Epithelial cell of prostate (primary cell): ENCODE measurements around the gene LRRK1.

Source experiments
- DNase-seq: peaks from one replicate; pipeline ENCODE4 v3.0.0-alpha.2; 2011; ENCODE audit warnings: low read depth, low spot score
- H3K27ac ChIP-seq: fragments of 450-650 bp; 2 replicates; pipeline ENCODE4 v1.5.1; 2017; ENCODE audit warnings: mild to moderate bottlenecking

Gene LRRK1

DNA sequence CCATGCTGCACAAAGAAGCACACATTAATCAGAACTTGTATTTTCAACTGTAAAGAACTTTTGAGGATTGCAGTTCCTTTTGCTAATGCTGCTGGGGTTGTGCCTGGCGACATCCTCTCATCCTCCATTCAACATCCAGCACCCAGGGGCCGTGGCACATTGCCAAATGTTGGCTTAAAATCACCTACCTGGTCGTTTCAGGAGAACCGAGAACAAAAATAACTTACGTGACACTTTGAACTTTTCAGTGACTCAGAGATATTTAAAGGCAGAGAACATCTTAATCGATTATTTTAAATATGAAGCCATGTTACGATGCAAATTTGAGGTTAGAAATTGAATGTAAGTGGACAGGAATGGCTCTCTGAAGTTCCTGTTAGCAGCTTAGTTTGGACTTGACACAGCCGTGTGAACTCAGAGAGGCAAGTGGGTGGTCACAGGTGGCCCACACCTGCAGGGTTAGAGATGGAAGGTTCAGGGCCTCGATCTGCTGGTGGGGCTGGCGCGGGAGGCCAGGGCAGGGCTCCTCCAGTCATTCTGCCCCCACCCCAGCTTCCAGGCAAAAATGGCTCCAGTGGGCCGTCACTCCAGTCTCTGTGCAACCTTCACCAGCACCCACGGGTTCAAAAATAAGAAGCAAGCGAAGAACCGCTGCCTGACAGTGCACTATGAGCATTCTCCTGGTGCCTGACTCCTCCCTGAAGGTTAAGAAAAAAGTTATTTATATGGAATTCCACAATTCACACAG is 12.2 kb downstream of the LRRK1 start:
- no peak overlapping the region for H3K27ac ChIP-seq
- no peak for DNase-seq

DNA sequence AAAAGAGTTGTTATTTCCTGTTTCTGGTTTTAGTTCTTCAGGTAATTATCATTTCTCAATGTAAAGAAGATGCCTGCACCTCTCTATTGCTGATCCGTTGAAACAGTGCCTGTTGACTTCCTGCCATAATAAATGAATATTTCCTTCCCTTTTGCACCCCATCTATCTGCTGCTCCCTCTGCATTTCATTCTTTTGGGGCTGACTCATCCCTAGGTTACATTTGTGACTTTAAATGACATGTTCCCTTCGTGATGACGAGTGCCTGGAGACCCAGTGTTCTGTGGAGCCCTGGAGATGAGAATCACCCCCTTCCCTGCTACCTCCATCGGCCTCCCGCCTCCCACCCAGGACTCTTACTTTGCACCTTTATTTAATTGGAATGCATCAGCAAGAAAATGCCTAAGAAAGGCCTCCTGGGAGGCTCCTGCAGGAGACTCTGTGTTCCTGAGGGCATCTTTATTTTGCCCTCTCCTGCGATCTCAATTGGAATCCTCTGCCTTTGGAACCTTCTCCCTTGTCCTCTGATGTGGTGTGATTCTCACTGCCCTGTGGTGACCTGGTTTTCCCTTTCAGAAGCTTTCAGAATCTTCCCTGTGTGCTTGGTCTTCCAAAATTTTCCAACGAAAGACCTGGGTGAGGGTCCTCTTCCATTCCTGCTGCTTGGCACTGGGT is 13.7 kb downstream of the LRRK1 start:
- no peak for DNase-seq
- no peak overlapping the region for H3K27ac ChIP-seq

DNA sequence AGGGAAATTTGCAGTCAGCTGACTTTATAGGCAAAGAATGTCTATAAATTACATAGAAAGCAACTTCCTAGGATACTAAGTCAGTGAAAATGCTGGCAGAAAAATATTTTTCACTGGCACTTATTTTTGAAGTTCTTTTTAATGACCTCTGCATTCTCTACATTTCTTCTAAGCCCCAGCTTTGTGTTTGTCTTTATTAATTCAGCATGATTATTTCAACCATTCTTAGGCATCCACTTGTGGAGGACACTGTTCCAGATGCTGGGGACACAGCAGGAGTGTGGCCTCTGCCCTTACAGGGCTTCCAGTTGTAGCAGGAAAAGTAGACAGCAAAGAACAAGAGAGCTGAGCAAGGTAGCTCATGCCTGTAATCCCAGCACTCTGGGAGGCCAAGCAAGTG is 15.0 kb downstream of the LRRK1 start:
- no peak overlapping the region for H3K27ac ChIP-seq
- DNase-seq, result no peak

DNA sequence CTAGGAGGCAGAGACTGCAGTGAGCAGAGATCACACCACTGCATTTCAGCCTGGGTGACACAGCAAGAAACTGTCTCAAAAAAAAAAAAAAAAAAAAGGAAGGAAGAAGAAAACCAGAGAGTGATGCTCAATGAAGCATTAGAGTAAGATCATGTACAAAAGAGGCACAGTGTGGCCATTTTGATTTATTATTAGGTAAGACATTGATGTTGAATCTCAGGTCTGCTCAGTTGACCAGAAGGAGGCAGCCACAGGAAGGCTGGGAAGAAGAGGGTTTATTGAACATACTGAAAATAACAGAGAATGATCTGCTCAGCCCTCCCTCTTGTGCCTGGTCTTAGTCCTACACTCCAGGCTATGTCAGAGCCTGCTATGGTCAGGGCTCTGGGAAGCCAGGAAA is 15.6 kb downstream of the LRRK1 start:
- H3K27ac ChIP-seq, result no peak overlapping the region
- DNase-seq, result no peak

DNA sequence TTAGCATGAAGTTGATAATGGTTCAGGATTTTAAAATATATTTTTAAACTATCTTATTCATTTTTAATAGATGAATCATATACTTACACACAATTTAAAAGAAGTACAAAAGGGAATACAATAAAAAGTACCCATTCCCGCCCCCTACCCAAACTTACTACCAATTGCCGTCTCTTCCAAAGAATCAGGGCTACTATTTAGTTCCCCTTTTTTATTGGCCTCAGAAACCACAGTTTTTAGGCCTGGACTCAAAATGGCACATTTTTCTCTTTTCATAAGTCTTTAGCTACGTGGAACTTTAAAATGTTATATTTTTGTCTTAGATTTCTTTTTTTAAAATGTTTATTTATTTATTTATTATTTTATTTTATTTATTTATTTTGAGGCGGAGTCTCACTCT is 18.0 kb downstream of the LRRK1 start:
- DNase-seq, result no peak
- H3K27ac ChIP-seq, result no peak overlapping the region

DNA sequence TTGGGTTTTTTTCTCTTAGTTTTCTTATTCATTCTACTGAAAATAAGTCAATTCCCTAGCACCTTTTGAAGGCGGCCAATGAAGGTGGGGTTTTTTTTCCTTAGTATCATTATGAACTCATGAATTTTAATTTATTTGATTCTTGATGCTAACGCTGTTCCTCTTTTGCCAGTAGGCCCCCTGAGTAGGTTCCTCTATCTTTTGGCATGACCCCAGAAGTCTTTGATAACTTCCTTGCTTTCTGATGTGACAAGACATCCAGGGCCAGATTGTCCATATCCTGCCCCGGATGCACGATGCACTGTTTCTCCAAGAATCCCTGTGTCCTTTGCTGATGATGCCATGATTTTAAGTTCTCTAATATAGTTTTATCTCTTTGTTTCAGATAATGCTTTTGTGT is 20.6 kb downstream of the LRRK1 start:
- no peak for DNase-seq
- H3K27ac ChIP-seq, result no peak overlapping the region

DNA sequence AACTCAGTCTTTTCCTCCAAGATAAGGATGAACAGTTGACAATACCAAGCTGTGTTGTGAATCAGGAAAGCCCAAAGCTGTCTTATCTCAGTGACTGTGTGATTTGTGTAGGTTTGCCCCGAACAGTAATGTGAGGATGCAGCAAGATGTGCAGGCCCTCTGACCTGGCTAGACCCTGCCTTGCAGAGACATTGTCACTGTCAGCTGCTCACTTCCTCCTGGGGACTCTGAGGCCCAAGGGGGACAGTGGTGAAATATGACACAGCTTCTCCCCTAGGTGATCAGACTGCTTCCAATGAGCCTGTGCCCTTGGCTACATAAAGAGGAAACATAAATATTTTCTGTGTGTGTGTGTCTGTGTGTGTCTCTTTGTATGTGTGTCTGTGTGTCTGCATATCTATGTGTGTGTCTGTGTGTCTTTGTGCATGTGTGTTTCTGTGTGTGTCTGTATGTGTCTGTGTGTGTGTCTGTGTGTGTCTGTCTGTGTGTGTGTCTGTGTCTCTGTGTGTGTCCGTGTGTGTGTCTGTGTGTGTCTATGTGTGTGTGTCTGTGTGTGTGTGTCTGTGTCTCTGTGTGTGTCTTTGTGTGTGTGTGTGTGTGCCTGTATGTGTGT is 21.7 kb downstream of the LRRK1 start:
- H3K27ac ChIP-seq, result no peak overlapping the region
- DNase-seq, result no peak

DNA sequence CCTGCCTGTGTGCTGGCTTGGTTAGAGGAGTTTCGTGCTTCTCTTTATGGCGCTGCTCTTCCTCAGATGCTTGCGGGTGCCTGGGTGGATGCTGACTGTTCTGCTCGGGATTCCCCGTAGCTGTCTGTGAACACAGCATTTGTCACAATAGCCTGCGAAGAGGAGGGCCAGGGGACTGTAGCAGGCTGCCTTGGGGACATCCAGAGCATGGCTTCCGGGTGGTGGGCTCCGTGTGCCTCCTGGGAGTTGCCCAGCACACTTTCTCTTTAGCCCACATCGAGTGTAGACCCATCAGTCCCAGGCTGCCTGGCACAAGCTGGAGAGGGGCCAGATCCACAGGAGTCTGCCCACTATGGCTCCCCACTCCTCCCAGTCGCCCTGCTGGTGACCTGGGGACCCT is 22.4 kb downstream of the LRRK1 start:
- no peak for DNase-seq
- H3K27ac ChIP-seq, result no peak overlapping the region

DNA sequence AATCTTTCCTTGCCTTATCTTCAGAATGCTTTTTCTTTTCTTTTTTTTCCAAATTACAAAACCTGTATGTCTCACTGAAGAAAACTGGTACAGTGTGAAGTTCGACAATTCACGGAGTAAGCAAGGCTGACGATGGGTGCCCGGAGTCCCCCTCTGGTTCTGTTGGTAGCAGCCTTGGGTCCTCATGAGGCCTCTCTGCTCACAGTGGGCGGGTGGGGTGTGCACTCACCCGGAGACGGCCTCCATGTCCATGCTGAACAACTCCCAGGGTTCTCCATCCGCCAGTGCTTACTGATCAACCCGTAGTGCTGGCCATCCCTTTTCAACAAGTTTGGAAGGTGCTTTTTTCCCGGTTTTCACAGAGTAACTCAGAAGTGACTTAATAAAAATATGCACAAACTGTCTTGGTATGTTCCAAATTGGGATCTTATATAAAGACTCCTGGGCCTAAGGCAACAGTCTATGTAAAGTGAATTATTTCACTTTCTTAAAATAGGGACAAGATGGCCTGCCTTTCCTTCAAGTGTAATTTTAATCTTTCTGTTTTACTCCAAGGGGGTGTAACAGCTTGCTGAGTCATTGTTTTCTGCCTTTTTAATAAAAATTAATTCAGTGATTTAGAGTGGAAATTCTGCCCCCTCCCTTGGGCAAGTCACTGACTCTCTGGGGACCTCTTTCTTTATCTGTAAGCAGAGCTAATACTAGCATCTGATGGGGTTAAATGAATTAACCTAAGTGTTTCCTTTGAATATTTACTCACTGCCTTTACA is 23.7 kb downstream of the LRRK1 start:
- no peak for DNase-seq
- no peak overlapping the region for H3K27ac ChIP-seq

DNA sequence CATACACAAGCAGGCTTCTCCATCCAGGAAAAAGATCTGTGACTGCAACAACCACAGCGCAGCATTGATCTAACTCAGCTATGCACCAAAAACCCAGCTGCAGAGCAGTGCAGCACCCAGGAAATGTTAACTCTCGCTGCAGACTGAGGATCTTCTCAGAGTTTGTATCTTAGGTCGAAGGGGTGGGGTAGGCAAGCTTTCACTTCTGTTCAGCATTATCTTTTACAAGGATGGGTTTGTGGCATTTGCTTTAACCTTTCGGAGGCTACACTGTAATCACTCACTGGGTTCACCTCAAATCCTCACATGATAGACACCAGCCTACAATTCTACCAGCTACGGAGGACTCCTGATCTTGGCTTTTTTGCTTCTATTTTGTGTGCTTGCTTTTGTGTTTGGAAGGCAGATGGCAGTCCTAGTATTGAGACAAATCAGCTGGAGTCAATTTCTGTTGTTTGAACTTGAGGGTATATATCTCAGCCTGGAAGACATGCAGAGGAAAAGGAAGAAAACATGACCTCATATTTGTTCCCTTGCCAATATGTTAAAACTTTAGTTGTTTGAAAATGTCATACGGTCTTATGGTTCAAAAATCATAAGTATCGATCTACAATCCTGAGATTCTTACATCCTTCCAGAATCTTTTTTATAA is 25.2 kb downstream of the LRRK1 start:
- no peak for DNase-seq
- no peak overlapping the region for H3K27ac ChIP-seq

DNA sequence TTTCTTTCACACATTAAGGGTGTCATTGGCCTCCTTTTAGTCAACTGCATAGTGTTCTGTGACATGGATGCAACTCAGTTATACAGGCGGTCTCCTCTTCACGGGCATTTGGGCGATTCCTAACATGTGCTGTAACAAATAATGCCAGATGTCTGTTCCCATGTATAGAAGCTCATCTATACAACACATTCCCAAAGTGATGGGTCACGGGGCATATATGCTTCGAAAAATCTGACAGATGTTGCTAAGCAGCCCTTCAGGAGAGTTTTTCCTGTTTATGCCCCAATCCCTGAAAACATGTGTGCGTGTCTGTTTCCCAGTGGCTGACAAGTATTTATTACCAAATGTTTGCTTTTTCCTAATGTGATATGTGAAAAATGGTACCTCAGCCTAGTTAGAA is 25.8 kb downstream of the LRRK1 start:
- H3K27ac ChIP-seq, result no peak overlapping the region
- DNase-seq, result no peak

DNA sequence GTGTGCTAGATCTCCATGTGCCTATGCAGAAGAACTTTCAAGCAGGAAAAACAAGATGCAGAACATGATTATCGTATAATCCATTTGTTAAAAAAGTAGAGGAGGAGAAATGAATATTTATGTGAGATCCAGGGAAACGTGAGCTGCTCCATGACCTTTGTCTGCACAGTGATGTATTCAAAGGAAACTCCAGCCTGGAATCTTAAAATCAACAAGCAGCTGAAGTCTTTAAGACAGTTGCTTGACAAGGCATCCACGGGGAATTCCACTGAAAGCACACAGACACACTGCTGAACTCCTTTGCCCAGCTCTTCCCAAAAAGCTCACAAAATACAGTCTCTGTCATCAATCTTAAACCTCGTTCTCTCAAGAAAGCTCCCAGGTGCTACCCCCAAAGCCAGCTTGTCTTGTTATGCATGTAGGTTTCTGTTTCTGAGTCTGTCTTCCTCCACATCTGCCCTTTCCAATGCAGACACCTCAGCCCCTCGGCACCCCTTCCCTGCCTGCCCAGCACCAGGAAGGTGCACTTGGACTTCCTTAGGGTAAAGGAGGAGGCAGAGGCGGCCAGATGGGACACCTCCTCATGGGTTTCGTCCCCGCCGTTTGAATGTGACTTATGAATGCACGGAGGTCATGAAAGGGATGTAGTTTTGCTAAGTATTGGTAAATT is 28.7 kb downstream of the LRRK1 start:
- no peak overlapping the region for H3K27ac ChIP-seq
- DNase-seq, result no peak

DNA sequence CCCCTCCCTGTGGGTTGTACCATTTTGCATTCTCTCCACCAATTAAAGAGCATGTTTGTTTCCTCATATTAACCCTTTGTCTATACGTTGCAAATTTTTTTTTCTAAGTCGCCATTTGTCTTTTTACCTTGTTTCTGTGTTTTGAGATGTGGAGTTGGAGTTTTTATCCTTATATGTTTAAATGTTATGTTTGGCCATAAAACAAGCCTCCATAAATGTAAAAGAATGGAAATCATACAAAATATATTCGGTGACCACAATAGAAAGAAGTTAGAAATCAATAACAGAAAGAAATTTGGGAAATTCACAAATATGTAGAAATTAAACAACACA is 29.2 kb downstream of the LRRK1 start:
- DNase-seq, result no peak
- H3K27ac ChIP-seq, result no peak overlapping the region

DNA sequence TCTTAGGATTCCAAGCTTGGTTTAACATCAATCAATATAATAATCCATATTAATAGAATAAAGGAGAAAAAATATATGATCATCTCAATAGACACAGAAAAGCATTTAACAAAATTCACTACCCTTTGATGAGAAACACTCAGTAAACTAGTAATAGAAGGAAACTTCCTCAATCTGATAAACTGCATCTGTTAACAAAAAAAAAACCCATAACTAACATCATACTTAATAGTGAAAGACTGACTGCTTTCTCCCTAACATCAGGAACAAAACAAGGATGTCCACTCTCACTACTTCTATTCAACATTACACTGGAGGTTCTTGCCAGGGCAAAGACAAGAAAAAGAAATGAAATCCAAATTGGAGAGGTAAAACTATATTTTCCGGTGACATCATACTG is 30.5 kb downstream of the LRRK1 start:
- no peak for DNase-seq
- H3K27ac ChIP-seq, result no peak overlapping the region

DNA sequence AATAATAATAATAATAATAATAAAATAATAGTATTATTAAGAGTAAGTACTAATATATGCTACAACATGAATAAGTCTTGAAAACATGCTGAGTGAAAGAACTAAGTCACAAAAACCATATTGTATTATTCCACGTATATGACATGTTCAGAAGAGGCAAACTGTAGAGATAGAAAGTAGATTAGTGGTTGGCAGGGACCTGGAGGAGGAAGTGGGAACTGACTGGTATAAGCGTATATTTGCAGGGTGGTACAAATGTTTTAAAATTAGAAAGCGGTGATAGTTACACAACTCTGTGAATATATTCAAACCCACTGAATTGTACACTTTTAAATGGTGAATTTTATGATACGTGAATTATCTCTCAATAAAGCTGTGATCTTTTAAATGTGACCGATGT is 32.8 kb downstream of the LRRK1 start:
- DNase-seq, result no peak

DNA sequence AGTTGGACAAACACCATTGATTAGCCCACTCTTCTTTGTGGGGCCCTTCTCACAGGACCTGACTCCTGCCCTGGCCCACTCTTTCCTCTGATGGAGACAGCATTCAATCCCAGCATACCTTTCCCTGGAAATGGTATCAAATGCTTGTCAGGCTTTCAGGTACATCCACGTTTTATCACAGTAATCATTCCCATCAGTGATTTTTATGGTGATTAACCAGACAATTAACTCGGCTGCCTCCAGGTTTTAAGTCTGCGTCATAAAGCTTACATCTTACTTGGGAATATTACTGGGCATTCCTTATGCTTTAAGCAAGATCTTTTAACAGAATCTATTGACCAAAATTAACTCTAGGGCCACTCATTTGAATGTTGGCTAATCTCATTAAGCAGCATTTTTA is 33.4 kb downstream of the LRRK1 start:
- DNase-seq, result no peak
- H3K27ac ChIP-seq, result no peak overlapping the region

More for the DNA sequence above, 32.8 kb downstream of the LRRK1 start:
- no peak overlapping the region for H3K27ac ChIP-seq

DNA sequence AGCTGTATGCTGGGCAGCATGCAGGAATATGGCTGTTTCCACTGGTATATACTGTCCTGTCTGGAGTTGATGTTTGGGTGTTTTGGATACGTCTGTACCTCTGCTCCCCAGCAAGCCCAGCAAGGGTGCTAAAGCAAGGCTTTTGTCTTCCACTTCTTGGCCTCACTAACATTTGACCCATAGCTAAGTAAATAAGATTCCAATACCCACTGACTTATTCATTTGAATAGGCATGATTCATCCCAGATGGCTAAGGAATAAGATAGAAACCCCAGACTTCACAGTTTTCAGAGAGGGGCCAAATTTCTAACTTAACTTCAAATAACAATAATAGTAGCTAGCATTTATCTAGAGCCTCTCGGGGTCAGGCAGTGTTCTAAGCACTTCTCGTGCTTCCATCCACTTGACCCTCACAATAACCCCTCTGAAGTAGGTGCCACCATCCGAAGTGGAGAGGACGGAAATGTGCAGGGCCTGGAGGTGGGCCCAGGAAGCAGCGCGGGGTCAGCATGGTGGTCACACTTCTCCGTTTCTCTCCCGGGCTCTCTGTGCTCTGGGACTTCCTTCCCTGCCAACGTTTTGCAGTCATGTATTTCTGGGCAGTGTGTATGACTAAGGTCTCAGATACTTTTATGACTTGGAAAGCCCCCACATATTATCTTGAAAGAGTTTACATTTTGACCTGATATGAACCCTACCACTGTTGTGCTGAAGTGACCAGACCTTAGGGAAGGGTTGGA is 39.3 kb downstream of the LRRK1 start:
- DNase-seq, result no peak
- no peak overlapping the region for H3K27ac ChIP-seq

DNA sequence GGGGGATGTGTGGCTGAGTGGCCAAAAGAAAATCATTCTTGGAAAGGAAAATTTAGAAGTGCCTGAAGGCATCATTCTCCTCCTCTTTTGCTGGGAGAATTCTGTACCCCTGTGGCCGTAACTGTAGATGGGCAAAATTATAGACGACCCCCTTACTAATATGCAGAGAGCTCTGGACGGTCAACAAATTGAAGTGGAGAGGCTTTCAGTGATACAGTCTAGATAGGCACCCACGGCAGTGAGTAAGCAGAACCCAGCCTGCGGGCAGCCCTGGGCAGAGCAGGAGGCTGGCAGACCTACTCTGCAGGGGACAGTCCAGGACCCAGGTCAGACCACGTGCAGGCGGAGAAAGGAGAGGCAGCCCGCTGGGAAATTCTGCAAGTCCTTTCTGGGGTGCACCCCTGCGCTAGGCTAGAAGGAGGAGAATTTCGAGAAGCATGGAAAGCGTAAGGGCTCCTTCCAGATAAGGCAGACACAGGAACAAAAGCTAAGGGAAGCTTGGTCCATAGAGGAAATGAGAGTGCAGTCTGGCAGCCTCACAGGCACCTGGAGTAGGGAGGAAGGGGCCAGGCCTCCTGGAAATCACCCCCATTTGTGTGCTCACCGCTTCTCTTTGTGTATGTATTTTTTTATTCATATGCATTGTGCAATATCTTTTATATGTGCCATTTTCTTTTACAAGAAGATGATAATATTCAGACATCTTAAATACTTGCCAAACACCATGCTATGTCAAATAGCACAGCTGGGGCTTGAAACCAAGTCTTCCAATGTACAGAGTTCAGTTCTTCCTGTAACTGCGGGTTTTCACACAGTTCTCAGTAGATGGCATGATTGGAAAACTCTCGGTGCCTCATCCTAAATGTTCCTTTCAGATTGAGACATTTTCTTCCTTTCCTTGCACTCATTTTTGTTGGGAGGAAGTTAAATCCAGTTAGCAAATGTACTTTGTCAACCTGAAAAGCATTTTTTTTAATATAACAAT is 40.2 kb downstream of the LRRK1 start:
- H3K27ac ChIP-seq, result no peak overlapping the region
- DNase-seq, result no peak
